HAP-1 (cell line): ENCODE results near the gene ARHGAP36.

Experiments used
- DNase-seq, 2 experiments: peaks; one replicate each; pipeline ENCODE4 v3.0.0-alpha.2; 2016 to 2020; ENCODE audit warnings: low spot score in 2 of 2
- H3K27me3 ChIP-seq: fragments of 250-450 bp; sonication (Bioruptor Pico); 2 replicates; pipeline ENCODE4 v1.5.1; 2020; ENCODE audit warnings: low read depth, mild to moderate bottlenecking, moderate library complexity
- H3K36me3 ChIP-seq: fragments of 250-450 bp; sonication (Bioruptor Pico); replicated peaks from 2 replicates; pipeline ENCODE4 v1.5.1; 2020; ENCODE audit warnings: mild to moderate bottlenecking
- H3K4me1 ChIP-seq: fragments of 250-450 bp; sonication (Bioruptor Pico); 2 replicates; pipeline ENCODE4 v1.5.1; 2020; ENCODE audit warnings: mild to moderate bottlenecking
- H3K4me3 ChIP-seq: fragments of 250-450 bp; sonication (Bioruptor Pico); 2 replicates; pipeline ENCODE4 v1.5.1; 2020; ENCODE audit warnings: mild to moderate bottlenecking, moderate library complexity
- H3K9me3 ChIP-seq: fragments of 250-450 bp; sonication (Bioruptor Pico); 2 replicates; pipeline ENCODE4 v1.5.1; 2020; ENCODE audit warnings: mild to moderate bottlenecking, moderate library complexity
- in situ Hi-C: fragments of 300-500 bp; cut with MboI; formaldehyde crosslinking; loops from 3 replicates; pipeline ENCODE4 v1.14.3; 2020; ENCODE audit warnings: low sequenced_read_pairs, inconsistent platforms, mixed read lengths

Gene ARHGAP36

DNA sequence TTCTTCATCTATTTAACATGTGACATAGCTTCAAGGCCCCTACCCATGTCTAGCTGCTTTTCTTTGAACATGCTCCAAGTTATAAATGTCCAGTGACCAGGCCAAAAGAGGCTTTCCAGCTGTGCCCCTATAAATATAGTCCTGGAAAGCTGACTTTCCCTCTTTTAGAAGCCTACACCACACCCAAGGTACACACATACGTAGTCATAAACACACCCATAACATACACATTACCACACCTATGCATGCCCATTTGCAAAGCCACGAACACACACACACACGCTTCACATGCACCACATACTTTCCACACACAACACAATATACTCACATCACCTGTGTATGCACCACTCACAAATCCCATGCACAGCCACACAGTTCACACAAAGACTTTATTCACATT lies 2.0 kb downstream of the ARHGAP36 start:
- Histone ChIP-seq H3K4me3 (no peak overlapping the region), H3K9me3 (no peaks in the 10 kb centered on the region), H3K27me3 (no peaks in the 10 kb centered on the region), H3K36me3 (no peaks in the 10 kb centered on the region), H3K4me1 (no peaks in the 10 kb centered on the region)
- in situ Hi-C loops: no loop called here
- no peak for DNase-seq

DNA sequence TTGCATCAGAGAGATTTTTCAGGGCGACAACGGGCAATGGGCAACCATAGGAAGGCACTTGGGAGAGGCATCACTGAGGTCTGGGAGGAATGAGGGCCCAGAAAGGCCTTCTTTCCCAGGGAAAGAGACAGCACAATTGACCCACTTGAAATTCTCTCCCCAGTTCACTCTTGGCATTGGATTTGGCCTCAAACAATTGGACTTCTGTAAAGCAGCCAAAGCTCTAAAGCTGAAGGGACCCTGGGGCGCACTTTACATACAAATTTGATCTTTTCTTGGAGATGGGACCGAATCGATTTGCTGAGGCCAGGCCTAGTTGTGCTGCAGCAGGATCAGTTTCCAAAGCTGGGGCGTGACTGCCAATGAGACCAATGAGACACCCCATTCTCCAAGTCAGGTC lies 3.2 kb downstream of the ARHGAP36 start:
- Histone ChIP-seq H3K9me3 (no peaks in the 10 kb centered on the region), H3K4me3 (no peak overlapping the region), H3K4me1 (no peaks in the 10 kb centered on the region), H3K27me3 (no peaks in the 10 kb centered on the region), H3K36me3 (no peaks in the 10 kb centered on the region)
- in situ Hi-C loops: no loop called here
- no peak for DNase-seq

DNA sequence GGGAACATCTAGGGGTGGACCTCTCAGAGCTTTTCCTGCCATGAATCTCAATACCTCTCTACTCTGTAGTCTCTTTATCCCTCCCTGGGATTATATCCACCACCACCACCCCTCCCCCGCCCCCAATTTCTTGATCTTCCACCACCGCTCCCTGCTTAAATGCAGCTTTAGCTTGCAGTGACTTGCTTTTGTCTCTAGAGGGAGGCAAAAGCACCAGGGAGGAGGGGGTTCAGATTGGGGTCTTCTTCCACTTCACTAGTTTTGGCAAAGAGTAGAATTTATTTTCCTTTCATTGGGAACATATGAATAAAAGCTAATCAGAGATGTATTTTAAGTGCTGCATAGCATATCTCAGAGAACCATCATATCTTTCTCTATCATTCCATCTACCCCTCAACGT lies 5.5 kb downstream of the ARHGAP36 start:
- peak; percentile 35 to 37 for DNase-seq
- H3K4me3 ChIP-seq: no peak overlapping the region
- no peaks in the 10 kb centered on the region for H3K27me3 ChIP-seq
- in situ Hi-C loops: no loop called here
- H3K36me3 ChIP-seq: no peaks in the 10 kb centered on the region
- H3K9me3 ChIP-seq: no peaks in the 10 kb centered on the region
- no peaks in the 10 kb centered on the region for H3K4me1 ChIP-seq

DNA sequence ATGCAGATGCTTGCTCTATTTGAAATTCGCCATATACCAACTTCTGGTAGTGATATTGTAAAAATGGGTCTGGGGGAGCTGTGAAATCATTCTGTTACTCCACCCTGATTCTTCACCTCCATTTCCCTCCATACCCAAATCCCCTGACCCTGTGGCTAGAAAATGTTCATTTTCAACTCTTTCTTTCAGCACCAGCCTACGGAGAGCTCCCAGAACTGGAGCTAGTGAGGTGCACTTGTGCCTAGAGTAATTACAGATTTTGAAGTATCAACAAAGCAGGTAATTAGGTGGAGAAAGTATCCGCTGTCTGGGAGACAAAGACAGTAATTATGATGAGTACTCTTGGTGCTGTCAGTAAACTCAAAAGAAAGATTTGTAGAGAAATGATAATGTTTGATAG lies 8.1 kb downstream of the ARHGAP36 start:
- in situ Hi-C loops: no loop called here
- H3K27me3 ChIP-seq: peaks cover 6% of the 10 kb centered on the region; the same call in 1 of the 2 replicates
- H3K4me1 ChIP-seq: no peaks in the 10 kb centered on the region; the same call in 1 of the 2 replicates
- H3K36me3 ChIP-seq: no peaks in the 10 kb centered on the region
- H3K4me3 ChIP-seq: no peak overlapping the region
- no peaks in the 10 kb centered on the region for H3K9me3 ChIP-seq
- DNase-seq: no peak

DNA sequence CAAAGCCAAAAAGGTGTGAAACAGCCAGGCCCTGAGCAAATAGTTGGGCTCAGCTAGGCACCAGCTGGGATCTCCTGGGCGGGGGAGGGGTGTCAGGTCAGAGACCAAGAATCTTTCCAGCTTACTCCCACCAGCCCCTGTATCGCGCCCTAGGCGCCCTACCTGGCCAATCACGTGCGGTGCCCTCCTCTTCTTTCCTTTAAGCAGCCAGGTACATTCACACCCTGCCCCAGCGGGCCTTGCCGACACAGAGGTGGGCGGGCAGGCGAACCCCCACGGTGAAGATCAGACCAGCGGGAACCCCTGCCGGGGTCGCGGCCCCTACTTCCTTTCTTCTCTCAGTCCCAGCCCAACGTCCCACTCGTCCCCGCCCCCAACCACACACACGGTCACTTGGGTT lies 9.1 kb downstream of the ARHGAP36 start:
- H3K9me3 ChIP-seq: no peaks in the 10 kb centered on the region
- H3K4me1 ChIP-seq: no peaks in the 10 kb centered on the region; the same call in 1 of the 2 replicates
- H3K36me3 ChIP-seq: no peaks in the 10 kb centered on the region
- H3K4me3 ChIP-seq: no peak overlapping the region
- peaks cover 6% of the 10 kb centered on the region; the same call in 1 of the 2 replicates for H3K27me3 ChIP-seq
- in situ Hi-C loops: no loop called here
- DNase-seq: no peak

DNA sequence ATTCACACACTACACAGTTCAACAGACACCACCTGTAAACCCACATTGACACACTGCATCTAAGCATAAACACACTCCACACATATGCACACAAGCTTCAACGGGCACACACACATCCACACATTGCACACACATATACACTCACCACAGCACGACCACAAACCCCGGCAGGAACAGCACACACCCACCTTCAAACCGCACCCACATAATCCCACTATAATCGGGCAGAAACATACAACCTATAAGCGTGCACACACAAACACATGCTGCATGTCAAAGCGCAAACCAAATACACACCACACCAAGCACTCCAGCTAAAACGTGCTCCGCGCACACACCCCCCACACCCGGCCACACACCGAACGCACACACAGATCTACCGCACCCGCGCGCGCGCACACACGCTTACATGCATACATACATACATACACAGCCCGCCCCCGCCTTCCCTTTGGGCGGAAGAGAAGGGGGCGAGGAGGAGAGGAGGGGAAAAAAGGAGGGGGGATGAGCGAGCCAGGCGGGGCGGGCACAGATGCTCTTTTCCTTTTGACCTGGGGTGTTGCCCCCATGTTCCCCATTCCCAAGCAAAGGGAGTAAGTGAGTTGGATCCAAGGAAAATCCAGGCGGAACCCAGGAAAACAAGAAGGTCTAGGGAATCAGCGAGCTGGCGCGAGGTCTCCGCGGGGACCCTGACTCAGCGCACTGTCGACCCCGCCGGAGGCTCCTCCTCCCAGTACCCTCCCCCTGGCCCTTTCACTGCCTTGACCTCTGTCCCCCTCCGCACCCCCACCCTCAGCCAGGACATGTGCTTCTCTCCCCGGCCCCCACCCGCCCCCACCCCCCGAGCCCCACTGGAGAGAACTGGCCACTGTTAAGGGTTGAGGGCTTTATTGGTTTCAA lies 9.9 kb downstream of the ARHGAP36 start:
- Histone ChIP-seq H3K4me3 (no peak overlapping the region), H3K27me3 (peaks cover 6% of the 10 kb centered on the region; the same call in 1 of the 2 replicates), H3K36me3 (no peaks in the 10 kb centered on the region), H3K4me1 (no peaks in the 10 kb centered on the region; the same call in 1 of the 2 replicates), H3K9me3 (no peaks in the 10 kb centered on the region)
- no peak for DNase-seq
- in situ Hi-C loops: no loop called here

DNA sequence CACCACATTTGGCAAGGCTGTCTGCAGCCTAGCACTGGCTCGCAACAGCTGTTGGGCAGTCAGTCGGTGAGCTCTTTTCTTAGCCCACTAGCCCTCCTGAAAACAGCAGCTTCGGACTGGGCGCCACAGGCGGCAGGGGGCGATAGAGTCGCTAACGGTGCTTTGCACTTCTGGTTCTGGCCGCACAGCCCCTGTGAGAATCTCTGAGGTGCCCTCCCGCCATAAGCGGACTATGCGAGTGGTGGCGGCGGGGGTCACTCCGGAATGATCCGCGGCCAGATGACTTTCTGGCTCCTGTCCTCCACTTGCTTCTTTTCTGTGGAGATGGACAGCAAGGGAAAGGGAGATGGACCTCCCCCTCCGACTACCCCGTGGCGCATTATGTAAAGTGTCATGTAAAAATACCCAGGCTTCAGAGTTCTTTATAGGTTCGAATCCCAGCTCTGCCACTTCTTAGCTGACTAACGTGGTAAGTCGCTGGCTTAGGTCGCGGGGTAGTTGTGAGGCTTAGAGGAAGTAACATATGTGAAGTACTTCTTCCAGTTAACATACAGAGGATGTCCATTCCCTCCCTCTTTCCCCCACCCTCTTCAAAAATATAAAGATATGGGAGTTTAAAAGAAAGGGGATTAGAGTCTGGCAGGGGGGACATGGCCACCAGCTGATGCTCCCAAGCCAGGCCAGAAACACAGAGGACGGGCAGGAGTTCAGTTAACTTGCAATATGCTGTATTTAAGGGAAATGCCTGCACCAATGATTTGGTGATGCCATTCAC lies 11.0 kb downstream of the ARHGAP36 start:
- peak; percentile 61 to 91 for DNase-seq
- Histone ChIP-seq H3K4me3 (peak overlapping the region; percentile 11), H3K4me1 (no peaks in the 10 kb centered on the region; the same call in 1 of the 2 replicates), H3K27me3 (peaks cover 6% of the 10 kb centered on the region; the same call in 1 of the 2 replicates), H3K36me3 (no peaks in the 10 kb centered on the region), H3K9me3 (no peaks in the 10 kb centered on the region)
- in situ Hi-C loops: no loop called here

DNA sequence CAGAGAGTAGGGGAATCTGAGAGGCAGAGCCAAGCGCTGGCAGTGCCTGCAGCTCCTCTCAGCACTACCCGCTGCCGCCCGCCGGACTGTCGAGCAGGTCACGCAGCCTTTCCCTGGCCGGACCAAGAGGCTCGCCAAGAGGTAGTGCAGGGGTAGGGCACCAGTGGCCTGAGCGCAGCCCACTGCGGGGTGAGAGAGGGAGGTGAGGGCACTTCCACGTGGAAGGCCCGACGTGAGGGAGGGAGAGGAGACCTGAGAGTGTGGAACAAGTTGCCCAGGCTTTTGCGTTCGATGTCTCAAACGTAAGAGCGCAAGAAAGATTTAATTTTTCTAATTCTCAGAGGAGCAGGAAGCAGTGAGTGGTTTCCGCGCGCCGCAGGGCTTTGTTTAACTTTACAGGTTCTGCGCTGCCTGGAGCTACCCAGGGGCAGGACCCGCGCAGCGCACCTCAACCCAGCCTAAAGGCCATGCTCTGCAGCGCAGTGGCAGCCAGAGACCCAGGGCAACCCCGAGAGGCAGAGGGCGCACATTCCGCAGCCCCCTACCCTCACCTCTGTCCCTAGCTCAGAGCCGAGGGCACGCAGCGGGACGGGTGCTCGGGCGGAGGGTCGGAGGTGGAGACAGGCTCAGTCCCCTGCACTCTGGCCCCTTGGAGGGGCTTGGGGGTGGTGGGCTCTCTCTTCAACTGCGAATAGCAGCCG lies 14.9 kb downstream of the ARHGAP36 start:
- Histone ChIP-seq H3K4me1 (no peaks in the 10 kb centered on the region; the same call in 1 of the 2 replicates), H3K4me3 (no peak overlapping the region), H3K36me3 (no peaks in the 10 kb centered on the region), H3K9me3 (no peaks in the 10 kb centered on the region), H3K27me3 (peaks cover 6% of the 10 kb centered on the region; the same call in 1 of the 2 replicates)
- in situ Hi-C loops: no loop called here
- no peak for DNase-seq

DNA sequence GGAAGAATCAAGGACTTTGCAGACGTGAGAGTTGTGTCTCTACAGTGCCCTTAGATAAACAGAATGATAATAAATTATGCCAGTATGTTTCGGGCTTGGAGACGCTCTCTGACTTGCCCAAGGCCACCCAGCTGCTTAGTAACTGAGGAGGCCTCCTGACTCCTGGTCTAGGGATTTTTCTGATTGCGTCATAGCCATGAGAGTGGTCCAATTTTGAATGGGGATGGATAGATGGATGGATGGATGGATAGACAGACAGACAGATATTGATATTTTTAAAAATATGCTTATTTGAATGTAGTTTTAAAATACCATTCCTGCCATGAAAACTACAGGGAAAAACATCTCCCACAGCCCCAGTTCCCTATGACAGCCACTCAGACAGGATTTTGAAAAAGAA lies 15.5 kb downstream of the ARHGAP36 start:
- no peak for DNase-seq
- Histone ChIP-seq H3K9me3 (no peaks in the 10 kb centered on the region), H3K4me1 (no peaks in the 10 kb centered on the region; the same call in 1 of the 2 replicates), H3K36me3 (no peaks in the 10 kb centered on the region), H3K4me3 (no peak overlapping the region), H3K27me3 (peaks cover 6% of the 10 kb centered on the region; the same call in 1 of the 2 replicates)
- in situ Hi-C loops: no loop called here

DNA sequence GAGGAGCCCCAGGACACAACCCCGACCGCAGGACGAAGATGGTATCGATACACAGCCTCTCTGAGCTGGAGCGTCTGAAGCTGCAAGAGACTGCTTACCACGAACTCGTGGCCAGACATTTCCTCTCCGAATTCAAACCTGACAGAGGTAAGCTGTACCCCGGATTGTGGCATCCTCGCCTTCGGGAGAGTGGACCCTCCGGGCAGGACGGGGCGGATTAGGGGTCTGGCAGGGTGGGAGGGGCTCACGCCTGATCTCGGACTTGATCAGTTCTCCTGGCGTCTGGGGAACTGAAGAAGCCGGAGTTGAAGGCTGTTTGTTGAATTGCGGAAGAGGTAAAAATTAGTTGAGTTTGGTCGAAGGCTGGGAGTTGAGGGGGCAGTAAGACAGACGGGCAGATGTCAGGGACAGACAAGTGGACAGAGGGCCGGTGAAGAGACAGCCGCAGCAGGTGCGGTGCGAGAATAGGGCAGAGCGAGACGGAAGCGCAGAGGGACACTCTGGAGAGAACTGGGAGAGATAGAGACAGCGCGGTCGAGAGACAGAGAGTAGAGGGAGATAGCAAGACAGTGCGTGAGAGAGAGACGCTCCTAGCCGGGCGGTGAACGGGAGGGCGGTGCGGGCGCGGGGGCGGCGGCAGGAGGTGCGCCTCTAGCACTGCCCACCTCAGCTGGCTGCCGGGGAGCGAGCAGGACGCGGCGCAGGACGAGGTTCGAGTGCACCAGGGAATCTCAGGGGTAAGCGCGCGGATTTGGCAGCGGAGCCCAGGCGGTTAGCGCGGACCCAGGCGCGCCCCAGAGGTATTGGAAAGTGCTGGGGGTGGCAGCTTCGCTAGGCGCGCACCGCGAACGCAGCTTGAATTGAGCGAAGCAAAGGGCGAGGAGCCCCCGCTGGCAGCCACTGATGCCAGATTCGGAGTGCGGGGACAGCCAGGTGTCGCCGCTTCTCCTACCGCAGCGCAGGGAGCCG lies 23.9 kb downstream of the ARHGAP36 start:
- no peak overlapping the region for H3K4me3 ChIP-seq
- in situ Hi-C loops: no loop called here
- DNase-seq: no peak
- no peaks in the 10 kb centered on the region for H3K36me3 ChIP-seq
- no peaks in the 10 kb centered on the region for H3K27me3 ChIP-seq
- no peaks in the 10 kb centered on the region for H3K4me1 ChIP-seq
- no peaks in the 10 kb centered on the region for H3K9me3 ChIP-seq

DNA sequence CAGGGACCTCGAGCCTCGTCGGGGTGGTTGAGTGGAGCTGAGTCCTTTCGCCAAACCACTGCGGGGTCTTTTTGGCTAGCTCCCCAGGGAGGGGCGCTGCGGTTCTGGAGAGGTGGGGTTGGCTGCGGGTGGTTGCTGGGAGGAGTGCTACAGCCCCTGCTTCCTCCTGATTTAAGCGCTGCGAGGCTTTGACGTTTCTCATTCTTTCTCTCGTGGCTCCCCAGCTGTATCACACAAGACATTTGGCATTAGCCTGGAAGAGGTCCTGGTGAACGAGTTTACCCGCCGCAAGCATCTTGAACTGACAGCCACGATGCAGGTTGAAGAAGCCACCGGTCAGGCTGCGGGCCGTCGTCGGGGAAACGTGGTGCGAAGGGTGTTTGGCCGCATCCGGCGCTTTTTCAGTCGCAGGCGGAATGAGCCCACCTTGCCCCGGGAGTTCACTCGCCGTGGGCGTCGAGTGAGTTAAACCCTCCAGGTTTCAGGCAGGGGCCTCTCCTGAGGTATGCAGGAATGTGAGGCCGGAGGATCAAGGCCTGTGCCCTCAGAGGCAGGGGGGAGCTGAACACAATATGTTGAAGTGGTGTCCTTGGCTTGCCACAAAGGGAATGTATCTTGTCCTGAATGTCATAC lies 25.5 kb downstream of the ARHGAP36 start:
- no peak for DNase-seq
- in situ Hi-C loops: no loop called here
- Histone ChIP-seq H3K4me1 (no peaks in the 10 kb centered on the region), H3K9me3 (no peaks in the 10 kb centered on the region), H3K36me3 (no peaks in the 10 kb centered on the region), H3K4me3 (no peak overlapping the region), H3K27me3 (no peaks in the 10 kb centered on the region)

DNA sequence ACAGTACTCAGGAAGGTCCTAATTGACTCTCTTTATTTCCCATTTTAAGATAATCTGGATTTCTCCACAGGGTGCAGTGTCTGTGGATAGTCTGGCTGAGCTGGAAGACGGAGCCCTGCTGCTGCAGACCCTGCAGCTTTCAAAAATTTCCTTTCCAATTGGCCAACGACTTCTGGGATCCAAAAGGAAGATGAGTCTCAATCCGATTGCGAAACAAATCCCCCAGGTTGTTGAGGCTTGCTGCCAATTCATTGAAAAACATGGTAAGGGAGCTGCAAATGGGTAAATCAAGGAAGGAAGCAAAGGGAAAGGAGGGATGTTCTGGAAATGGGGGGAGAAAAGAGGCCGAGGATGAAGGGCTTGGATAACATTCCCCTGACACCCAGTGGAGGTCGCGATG lies 26.0 kb downstream of the ARHGAP36 start:
- H3K27me3 ChIP-seq: no peaks in the 10 kb centered on the region

More for the DNA sequence above, 26.0 kb downstream of the ARHGAP36 start:
- no peaks in the 10 kb centered on the region for H3K4me1 ChIP-seq
- H3K36me3 ChIP-seq: no peaks in the 10 kb centered on the region
- in situ Hi-C loops: no loop called here
- no peak overlapping the region for H3K4me3 ChIP-seq
- no peaks in the 10 kb centered on the region for H3K9me3 ChIP-seq
- DNase-seq: no peak
